DMS153 treated with DMSO at 0.1 percent for 48 hours (cell line): Measurements from ENCODE around the gene GALP.
"Not testable (repeated sequence)": the region's sequence is repeated elsewhere in the genome, so short reads cannot be mapped to it uniquely, and the experiment has no call there.

Source experiments
- DNase-seq: peaks from one replicate; lab custom pipeline; 2025; ENCODE audit not compliant: unreplicated experiment; lab: John Stamatoyannopoulos, UW

GALP gene

DNA sequence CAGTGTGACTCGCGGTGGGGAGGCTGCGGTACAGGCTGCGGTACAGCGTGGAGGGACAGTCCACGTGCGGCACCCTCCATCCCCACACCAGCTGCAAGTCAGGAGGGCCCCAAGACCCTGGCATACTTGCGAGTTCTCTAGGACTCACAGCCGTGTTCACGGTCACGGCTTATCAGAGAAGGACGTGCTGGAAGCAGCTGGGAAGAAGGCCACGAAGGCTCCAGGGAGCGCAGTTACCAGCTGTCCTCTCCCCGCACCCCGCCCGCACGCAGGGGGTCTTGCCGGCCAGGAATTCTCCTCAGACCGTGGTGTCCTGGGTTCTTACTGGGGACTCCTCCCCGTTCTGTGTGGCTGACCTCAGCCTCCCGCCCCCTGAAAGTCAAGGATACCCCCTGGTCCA is 28.5 kb upstream of the GALP start:
- no peak for DNase-seq

- no peak for DNase-seq
These were observed 27.7 kb upstream of the GALP start for GRCh38 chr19:56148096-56148495.

DNA sequence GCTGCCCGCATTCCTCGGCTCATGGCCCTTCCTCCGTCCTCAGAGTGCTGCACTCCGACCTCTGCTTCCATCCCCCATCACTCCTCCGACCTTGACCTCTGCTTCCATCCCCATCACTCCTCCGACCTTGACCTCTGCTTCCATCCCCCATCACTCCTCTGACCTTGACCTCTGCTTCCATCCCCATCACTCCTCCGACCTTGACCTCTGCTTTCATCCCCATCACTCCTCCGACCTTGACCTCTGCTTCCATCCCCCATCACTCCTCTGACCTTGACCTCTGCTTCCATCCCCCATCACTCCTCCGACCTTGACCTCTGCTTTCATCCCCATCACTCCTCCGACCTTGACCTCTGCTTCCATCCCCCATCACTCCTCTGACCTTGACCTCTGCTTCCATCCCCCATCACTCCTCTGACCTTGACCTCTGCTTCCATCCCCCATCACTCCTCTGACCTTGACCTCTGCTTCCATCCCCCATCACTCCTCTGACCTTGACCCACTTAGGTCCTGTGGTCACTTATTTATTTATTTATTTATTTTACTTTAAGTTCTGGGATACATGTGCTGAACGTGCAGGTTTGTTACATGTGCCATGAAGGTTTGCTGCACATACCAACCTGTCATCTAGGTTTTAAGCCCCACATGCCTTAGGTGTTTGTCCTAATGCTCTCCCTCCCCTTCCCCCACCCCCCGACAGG is 26.7 kb upstream of the GALP start:
- not testable (repeated sequence) for DNase-seq

DNA sequence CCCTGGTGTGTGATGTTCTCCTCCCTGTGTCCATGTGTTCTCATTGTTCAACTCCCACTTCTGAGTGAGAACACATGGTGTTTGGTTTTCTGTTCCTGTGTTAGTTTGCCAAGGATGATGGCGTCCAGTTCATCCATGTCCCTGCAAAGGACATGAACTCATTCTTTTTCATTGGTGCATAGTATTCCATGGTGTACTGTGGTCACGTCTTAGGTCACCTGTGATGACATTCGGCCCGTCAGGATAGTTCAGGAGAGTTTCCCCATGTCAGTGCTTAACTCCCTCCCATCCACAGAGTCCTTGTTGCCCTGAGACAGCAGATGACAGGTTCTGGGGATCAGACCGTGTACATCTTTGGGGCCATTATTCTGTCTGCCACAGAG is 26.2 kb upstream of the GALP start:
- DNase-seq = no peak

- DNase-seq = no peak
These were observed 25.4 kb upstream of the GALP start for GRCh38 chr19:56150358-56150757.

DNA sequence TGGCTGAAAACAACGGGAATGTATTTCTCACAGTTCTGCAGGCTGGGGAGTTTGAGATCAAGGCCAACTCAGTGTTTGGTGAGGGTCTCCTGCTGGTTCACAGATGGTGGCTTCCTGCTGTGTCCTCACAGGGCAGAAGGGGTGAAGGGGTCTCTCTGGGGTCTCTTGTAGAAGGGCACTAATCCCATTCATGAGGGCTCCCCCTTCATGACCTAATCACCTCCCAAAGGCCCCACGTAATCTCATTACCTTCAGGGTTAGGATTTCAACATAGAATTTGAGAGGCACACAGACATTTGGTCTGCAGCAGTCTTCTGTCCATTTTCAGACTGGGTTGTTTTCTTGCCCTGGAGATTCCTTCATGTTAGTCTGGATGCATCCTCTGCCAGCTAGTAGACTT is 23.2 kb upstream of the GALP start:
- DNase-seq = no peak

- no peak for DNase-seq
These were observed 22.3 kb upstream of the GALP start for GRCh38 chr19:56153507-56153906.

GRCh38 chr19:56155124-56155687 is 20.6 kb upstream of the GALP start:
- DNase-seq = no peak

- no peak for DNase-seq
These were observed 19.0 kb upstream of the GALP start for GRCh38 chr19:56156768-56157167.

GRCh38 chr19:56158170-56158757 is 17.5 kb upstream of the GALP start:
- DNase-seq = no peak

GRCh38 chr19:56159009-56159559 is 16.7 kb upstream of the GALP start:
- DNase-seq = no peak

GRCh38 chr19:56159622-56160271 is 16.1 kb upstream of the GALP start:
- no peak for DNase-seq

- DNase-seq = no peak
These were observed 14.3 kb upstream of the GALP start for GRCh38 chr19:56161534-56161933.

DNA sequence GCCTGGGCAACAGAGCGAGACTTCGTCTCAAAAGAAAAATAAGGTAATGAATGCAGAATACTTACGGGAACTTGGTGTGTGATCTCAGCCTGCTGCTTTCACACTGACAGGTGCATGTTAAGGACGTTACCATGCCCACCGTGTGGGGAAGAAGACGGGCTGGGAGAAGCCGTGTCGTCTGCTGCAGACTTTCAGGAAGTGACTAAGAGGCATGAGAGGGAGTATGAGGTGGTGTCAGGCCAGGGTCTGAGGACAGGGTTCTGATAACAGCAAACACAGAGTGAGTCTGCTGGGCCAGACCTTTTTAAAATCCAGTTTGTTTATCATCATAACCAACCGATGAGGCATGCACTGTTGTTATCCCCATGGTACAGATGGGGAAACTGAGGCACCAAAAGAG is 13.6 kb upstream of the GALP start:
- DNase-seq = no peak

- no peak for DNase-seq
These were observed 12.7 kb upstream of the GALP start for GRCh38 chr19:56163097-56163496.

DNA sequence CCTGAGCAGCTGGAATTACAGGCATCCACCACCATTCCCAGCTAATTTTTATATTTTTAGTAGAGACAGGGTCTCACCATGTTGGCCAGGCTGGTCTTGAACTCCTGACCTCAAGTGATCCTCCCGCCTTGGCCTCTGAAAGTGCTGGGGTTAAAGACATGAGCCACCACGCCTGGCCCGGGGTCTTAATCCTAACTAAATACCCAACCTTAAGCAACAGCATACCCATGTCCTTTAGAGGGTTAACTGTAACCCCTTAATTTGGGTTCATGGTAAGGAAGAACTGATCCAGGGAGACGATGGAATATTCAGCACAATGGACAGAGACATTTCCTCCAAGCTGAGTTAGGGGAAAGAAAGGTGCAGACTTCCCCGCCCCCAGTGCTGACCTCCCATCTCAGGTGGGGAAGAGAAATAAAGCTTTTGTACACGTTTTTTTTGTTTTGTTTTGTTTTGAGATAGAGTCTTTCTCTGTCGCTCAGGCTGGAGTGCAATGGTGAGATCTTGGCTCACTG is 8.7 kb upstream of the GALP start:
- no peak for DNase-seq

- DNase-seq = peak; percentile 23
These were observed 5.5 kb upstream of the GALP start for GRCh38 chr19:56170261-56170660.

DNA sequence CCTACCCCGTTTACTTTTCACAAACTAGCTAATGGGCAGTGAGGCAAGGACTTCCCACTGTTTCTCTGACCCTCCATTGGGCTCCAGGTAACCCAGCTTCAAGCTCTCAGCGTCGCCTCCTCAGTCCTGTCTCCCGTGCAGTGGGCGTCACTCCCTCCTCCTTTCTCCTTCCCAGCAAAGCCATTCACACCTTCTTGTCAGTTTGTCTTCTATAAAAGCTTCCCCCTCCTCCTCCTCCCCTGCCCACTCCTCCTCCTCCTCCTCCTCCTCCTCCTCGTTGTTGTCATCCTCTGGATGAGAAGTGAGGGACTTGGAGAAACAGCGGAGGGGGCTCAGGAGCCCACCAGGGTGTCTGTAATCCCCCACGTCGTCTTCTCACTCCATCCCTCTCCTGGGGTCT is 1.7 kb upstream of the GALP start:
- no peak for DNase-seq

GRCh38 chr19:56174550-56174949 is 1.3 kb upstream of the GALP start:
- no peak for DNase-seq

DNA sequence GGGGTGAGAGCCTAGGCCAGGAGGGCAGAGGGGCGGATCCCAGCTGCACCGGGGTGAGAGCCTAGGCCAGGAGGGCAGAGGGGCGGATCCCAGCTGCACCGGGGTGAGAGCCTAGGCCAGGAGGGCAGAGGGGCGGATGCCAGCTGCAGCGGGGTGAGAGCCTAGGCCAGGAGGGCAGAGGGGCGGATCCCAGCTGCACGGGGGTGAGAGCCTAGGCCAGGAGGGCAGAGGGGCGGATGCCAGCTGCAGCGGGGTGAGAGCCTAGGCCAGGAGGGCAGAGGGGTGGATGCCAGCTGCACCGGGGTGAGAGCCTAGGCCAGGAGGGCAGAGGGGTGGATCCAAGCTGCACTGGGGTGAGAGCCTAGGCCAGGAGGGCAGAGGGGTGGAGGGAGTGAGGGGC is 502 bp downstream of the GALP start:
- not testable (repeated sequence) for DNase-seq

GRCh38 chr19:56176881-56177280 is 1.1 kb downstream of the GALP start:
- DNase-seq = no peak
